AG10803 (cell line): ENCODE data around the gene ST6GALNAC3.

Experiments used
- DNase-seq: peaks from one replicate; pipeline ENCODE4 v3.0.0; 2010; ENCODE audit warnings: low read depth
- H3K4me3 ChIP-seq: 2 replicates; pipeline ENCODE4 v1.5.1; 2011; ENCODE audit warnings: mild to moderate bottlenecking, low read length, control low read depth
- TF ChIP-seq, protein P1 (sequence below): conservative IDR thresholded peaks from 2 replicates; pipeline ENCODE4 v1.5.1; 2011; ENCODE audit warnings: mild to moderate bottlenecking, low read length, control low read depth, inconsistent platforms

ST6GALNAC3 gene

DNA sequence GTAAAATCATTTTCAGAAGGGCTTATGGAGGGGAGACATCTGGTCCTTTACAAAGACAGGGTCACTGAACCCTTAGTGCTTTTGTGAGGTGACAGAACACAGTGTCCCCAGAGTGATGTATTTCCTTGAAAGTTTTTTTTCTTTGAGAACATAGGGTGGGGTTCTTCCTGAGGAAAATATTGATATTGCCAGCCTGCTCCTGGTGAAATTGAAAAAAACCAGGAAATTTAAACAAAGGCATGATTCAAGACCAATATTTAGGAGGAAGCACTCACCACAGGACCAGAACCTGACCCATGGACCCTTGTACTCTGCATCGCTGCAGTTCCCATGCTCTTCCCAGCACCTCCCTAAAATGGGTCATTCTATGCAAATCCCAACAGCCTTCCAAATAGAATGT lies 63.7 kb downstream of the ST6GALNAC3 start:
- TF ChIP-seq, protein P1, sequence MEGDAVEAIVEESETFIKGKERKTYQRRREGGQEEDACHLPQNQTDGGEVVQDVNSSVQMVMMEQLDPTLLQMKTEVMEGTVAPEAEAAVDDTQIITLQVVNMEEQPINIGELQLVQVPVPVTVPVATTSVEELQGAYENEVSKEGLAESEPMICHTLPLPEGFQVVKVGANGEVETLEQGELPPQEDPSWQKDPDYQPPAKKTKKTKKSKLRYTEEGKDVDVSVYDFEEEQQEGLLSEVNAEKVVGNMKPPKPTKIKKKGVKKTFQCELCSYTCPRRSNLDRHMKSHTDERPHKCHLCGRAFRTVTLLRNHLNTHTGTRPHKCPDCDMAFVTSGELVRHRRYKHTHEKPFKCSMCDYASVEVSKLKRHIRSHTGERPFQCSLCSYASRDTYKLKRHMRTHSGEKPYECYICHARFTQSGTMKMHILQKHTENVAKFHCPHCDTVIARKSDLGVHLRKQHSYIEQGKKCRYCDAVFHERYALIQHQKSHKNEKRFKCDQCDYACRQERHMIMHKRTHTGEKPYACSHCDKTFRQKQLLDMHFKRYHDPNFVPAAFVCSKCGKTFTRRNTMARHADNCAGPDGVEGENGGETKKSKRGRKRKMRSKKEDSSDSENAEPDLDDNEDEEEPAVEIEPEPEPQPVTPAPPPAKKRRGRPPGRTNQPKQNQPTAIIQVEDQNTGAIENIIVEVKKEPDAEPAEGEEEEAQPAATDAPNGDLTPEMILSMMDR = no peak
- no peak for DNase-seq
- H3K4me3 ChIP-seq = no peak overlapping the region

DNA sequence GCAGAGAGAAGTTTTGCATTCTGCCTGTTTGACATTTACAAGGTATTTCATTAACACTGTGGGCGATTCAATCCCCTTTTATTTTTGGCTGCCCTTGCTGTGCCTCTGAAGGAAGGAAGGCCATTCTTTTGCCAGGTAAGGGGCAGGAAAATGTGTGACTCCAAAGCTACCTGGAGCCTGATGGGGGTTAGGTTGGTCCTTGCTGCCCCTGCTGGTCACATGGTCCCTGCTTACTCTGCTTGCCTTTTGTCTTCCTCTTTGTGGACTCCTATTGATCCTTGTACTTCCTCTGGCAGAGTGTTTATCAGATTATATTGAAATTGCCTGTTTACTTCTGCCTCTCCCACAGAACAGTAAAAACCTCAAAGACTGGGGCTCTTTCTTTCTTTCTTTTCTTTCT lies 65.7 kb downstream of the ST6GALNAC3 start:
- DNase-seq = no peak
- TF ChIP-seq, protein P1 = no peak
- no peak overlapping the region for H3K4me3 ChIP-seq

DNA sequence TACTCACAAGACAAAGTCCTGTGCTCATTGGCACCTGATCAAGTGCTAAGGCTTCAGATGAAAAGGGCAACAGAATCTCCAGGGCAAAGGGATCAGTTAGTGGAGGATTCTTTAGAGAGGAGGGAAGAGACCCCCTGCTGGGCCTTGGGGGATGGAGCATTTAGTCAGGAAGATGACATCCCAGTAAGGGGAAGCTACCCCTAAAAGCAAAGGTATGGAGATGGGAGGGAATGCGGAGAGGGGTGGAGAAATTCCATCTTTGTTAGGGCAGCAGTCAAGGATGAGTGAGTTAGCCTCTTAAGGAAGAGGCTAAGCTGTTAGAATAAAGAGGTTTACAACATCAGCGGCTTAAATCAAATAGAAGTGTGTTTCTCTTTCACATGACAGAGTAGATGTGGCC lies 67.4 kb downstream of the ST6GALNAC3 start:
- DNase-seq = no peak
- H3K4me3 ChIP-seq = no peak overlapping the region
- TF ChIP-seq, protein P1 = no peak

DNA sequence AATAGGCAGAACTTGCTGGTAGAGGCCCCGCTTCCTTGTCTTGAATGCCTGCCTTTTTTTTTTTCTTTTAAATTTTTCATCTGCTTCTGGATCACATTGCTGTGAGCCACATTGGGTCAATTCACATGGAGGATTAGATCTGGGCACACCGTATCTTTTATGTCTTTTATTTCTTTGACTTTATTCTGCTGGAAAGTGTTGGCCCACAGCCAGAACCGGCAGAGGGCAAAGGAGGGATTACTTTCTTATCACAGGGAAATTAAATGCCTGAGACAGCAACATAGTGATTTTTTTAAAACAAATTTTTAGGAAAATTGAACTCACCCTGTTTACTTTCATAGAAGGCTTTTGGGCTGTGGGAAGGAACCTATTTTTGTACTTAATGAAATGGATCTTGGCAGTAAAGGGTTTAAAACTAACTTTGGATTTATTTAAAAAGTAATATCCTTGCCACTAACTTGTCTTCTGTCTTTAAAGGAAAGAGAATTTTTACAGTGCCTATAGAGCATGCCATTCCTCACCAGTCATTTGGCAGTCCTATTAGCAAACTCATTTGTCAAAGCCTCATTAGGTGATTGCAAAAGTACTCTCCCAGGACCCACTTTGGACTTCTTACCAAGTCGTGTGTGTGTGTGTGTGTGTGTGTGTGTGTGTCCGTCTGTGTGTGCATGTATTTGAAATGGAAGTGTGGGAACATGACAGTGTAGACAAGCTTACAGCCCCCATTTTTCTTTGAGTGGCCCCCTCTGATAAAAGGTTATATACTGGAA lies 68.4 kb downstream of the ST6GALNAC3 start:
- peak; percentile 4 for DNase-seq
- no peak overlapping the region for H3K4me3 ChIP-seq
- TF ChIP-seq, protein P1 = no peak

DNA sequence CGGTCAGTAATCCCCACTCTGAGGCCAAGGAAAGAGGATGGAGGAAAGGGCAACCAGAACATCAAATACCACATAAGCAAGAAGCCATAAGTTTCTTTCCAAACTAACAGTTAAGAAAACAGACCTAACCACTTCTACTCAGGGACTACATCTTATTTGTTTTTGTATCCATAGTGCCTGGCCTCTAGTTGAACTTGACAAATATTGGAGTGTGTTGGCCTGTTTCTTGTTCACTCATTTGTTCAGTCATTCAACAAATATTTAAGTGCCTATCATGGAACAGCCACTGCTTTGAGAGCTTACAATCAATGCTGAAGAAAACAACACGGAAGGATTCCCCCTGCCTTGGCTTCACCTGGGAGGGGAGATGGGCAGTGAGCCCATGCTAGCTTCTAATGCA lies 69.7 kb downstream of the ST6GALNAC3 start:
- TF ChIP-seq, protein P1 = no peak
- no peak overlapping the region for H3K4me3 ChIP-seq
- no peak for DNase-seq

DNA sequence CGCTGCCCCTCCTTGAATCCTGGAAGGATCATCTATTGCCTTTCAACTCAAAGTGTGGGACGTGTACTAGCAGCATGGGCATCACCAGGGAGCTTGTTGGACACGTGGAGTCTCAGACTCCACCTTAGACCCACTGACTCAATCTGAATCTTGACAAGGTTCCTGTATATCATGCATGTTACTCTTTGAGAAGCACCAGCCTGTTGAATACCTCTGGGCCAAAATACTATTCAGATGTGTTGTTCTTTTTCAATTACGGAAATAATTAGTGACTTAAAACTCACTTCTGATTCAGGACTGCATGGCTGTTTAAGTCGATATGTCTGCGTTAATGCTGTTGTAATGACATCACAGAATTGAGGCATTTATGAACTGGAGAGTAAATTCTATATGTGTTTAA lies 70.8 kb downstream of the ST6GALNAC3 start:
- TF ChIP-seq, protein P1 = no peak
- H3K4me3 ChIP-seq = no peak overlapping the region
- DNase-seq = no peak

DNA sequence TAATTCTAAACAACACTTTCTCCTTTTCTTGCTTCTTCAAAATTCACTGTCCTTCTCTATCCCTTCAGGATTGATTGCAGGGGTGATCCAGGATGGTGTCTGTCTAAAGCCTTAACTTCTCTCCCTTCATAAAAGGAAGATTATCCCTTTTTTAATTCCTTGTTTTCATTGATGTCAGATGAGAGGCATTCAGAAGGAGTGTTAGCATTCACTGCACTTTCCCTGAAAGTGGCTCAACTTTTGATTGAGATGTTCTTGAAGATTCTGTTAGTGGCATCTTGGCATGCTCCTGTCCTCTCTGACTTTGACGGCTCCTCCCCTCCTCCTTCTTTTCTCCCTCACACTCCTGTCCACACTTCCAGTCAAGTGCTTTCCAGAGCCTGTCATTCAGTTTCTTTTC lies 71.6 kb downstream of the ST6GALNAC3 start:
- no peak for DNase-seq
- H3K4me3 ChIP-seq = no peak overlapping the region
- TF ChIP-seq, protein P1 = no peak
